ENCODE results near the gene TWF2. TPM values are rescaled to one million over a fixed set of nuclear protein-coding genes. Genes with fewer than 3 reads are reported as not detected.

The TWF2 gene
- polyA plus RNA-seq, 2 of the 4 experiments (the other 2 are of a cell fraction) = 36.8 to 53.6 TPM

DNA sequence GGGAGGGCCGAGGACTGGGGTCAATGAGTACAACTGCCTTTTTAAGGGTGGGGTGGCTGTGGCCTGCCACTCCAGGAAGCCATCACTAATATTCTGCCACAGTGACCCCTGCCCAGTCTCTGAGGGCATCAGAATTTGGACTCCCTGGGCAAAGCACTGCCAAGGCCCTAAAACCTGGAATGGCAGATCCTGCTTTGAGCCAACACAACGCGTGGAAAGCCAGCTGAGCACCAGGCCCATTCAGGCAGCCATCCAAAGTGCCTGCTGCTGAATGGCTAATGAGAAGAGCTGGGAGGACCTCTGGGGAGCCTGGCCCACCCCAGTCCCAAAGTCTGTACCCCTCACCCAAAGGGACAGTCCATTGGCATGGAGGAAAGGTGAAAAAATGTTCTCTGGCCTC, 5.0 kb downstream of the TWF2 start:
- ATAC-seq (no peak), DNase-seq (ENCODE audit: low read depth in 1 of 2, low spot score in 1 of 2) (no peak), FAIRE-seq (no peak)
- Histone ChIP-seq H3K27ac (no peak overlapping the region), H3K4me1 (peaks cover 21% of the 10 kb centered on the region), H3K4me3 (no peak overlapping the region), H3K4me2 (no peak overlapping the region), H3K9me3 (no peaks in the 10 kb centered on the region)
- ChIA-PET CTCF (interaction anchor here (0.7 to 11.4 kb wide), 5 partner anchors 12 to 105 kb away, joined by 3 to 198 read pairs (median 7); partner anchors contain the start of genes TLR9 and WDR82), POLR2A (no interaction called here)
- 80% methylated on average over 3 of the region's 3 CpGs for WGBS (ENCODE audit: missing lambda C conversion rate)
- no peak for TF ChIP-seq CHD4 (IDR thresholded peaks at IDR 0.05; ENCODE audit: borderline replicate concordance)
- TF ChIP-seq HOXA7 (CRISPR knock-in tag; IDR thresholded peaks at IDR 0.05) = no peak
- TF ChIP-seq MAZ (IDR thresholded peaks at IDR 0.05; ENCODE audit: borderline replicate concordance, low read depth, low read length) = no peak
- TF ChIP-seq JUNB (IDR thresholded peaks at IDR 0.05) = no peak
- TF ChIP-seq SMC3 (IDR thresholded peaks at IDR 0.05) = no peak
- no peak for TF ChIP-seq CBX2 (IDR thresholded peaks at IDR 0.05; ENCODE audit: borderline replicate concordance, low read depth)
- no peak for TF ChIP-seq SREBF2 (IDR thresholded peaks at IDR 0.05)
- TF ChIP-seq RAD21 (conservative IDR thresholded peaks at IDR 0.05 in 1 of 2, IDR thresholded peaks at IDR 0.05 in 1 of 2) = no peak
- TF ChIP-seq, protein P1, sequence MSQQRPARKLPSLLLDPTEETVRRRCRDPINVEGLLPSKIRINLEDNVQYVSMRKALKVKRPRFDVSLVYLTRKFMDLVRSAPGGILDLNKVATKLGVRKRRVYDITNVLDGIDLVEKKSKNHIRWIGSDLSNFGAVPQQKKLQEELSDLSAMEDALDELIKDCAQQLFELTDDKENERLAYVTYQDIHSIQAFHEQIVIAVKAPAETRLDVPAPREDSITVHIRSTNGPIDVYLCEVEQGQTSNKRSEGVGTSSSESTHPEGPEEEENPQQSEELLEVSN (IDR thresholded peaks at IDR 0.05; ENCODE audit: borderline replicate concordance, low read depth) = no peak
- no peak for TF ChIP-seq BHLHE40 (IDR thresholded peaks at IDR 0.05; ENCODE audit: low read depth, low read length)
- TF ChIP-seq CEBPB (IDR thresholded peaks at IDR 0.05) = no peak
- TF ChIP-seq CBX8 (IDR thresholded peaks at IDR 0.05) = no peak
- TF ChIP-seq, protein P2, sequence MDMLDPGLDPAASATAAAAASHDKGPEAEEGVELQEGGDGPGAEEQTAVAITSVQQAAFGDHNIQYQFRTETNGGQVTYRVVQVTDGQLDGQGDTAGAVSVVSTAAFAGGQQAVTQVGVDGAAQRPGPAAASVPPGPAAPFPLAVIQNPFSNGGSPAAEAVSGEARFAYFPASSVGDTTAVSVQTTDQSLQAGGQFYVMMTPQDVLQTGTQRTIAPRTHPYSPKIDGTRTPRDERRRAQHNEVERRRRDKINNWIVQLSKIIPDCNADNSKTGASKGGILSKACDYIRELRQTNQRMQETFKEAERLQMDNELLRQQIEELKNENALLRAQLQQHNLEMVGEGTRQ (IDR thresholded peaks at IDR 0.05) = no peak
- TF ChIP-seq JUN (IDR thresholded peaks at IDR 0.05) = no peak
- TF ChIP-seq MYC (IDR thresholded peaks at IDR 0.05; ENCODE audit: borderline replicate concordance, low read length) = no peak
- no peak for TF ChIP-seq RFX5 (IDR thresholded peaks at IDR 0.05)

DNA sequence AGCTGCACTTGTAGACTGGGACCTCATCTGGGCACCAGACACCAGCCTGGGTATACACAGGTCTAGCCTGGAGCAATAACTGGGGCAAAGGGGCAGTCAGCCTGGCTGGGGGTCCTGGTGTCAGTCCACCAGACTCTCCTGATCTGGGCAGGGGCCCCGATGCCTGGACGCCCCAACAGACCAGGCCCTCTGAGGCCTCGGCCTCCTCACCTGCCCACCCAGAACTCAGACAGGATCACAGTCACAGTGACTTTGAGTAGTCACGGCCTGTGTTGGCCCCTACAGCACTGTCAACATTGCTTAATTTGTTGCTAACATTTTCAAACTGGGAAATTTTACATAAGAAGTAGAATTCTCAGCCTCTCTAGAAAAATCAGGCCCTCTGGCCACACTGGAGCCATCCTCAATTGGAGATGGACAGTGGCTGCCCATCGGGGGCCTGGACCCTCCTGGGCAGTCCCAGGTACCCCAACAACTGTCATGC, 5.8 kb downstream of the TWF2 start:
- H3K9me3 ChIP-seq = no peaks in the 10 kb centered on the region
- POLR2A ChIA-PET = no interaction called here
- H3K4me3 ChIP-seq = no peak overlapping the region
- H3K4me1 ChIP-seq = peaks cover 21% of the 10 kb centered on the region
- TF ChIP-seq, protein P3, sequence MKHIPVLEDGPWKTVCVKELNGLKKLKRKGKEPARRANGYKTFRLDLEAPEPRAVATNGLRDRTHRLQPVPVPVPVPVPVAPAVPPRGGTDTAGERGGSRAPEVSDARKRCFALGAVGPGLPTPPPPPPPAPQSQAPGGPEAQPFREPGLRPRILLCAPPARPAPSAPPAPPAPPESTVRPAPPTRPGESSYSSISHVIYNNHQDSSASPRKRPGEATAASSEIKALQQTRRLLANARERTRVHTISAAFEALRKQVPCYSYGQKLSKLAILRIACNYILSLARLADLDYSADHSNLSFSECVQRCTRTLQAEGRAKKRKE (CRISPR knock-in tag; IDR thresholded peaks at IDR 0.05; ENCODE audit: low read depth) = no peak
- TF ChIP-seq BHLHE40 (IDR thresholded peaks at IDR 0.05; ENCODE audit: low read depth, low read length) (no peak), HDAC2 (IDR thresholded peaks at IDR 0.05) (no peak), FOSB (CRISPR knock-in tag; IDR thresholded peaks at IDR 0.05) (no peak), RCOR1 (IDR thresholded peaks at IDR 0.05; ENCODE audit: low read depth, low read length) (no peak), NR3C1 (IDR thresholded peaks at IDR 0.05) (no peak), GATA3 (IDR thresholded peaks at IDR 0.05; ENCODE audit: borderline replicate concordance) (no peak), MAFK (IDR thresholded peaks at IDR 0.05; ENCODE audit: partially characterized antibody) (no peak), ZNF302 (CRISPR knock-in tag; IDR thresholded peaks at IDR 0.05) (no peak), RAD21 (conservative IDR thresholded peaks at IDR 0.05 in 1 of 2, IDR thresholded peaks at IDR 0.05 in 1 of 2) (no peak)
- TF ChIP-seq, protein P1 (IDR thresholded peaks at IDR 0.05; ENCODE audit: borderline replicate concordance, low read depth) = no peak
- TF ChIP-seq, protein P4, sequence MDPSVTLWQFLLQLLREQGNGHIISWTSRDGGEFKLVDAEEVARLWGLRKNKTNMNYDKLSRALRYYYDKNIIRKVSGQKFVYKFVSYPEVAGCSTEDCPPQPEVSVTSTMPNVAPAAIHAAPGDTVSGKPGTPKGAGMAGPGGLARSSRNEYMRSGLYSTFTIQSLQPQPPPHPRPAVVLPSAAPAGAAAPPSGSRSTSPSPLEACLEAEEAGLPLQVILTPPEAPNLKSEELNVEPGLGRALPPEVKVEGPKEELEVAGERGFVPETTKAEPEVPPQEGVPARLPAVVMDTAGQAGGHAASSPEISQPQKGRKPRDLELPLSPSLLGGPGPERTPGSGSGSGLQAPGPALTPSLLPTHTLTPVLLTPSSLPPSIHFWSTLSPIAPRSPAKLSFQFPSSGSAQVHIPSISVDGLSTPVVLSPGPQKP (IDR thresholded peaks at IDR 0.05; ENCODE audit: low read depth, low read length) = no peak
- no peak overlapping the region for H3K27ac ChIP-seq
- CTCF ChIA-PET = interaction anchor here (0.8 to 11.4 kb wide), 6 partner anchors 11 to 256 kb away, joined by 4 to 198 read pairs (median 15); partner anchors contain the start of gene TLR9
- FAIRE-seq = no peak
- no peak for DNase-seq (ENCODE audit: low read depth in 1 of 2, low spot score in 1 of 2)
- ATAC-seq = no peak
- no peak overlapping the region for H3K4me2 ChIP-seq
- WGBS (ENCODE audit: missing lambda C conversion rate) = 86% methylated on average over 5 of the region's 5 CpGs

Data from A549 (cell line).